GM18909 (cell line): ENCODE data around the gene VASN.
"Not testable (repeated sequence)": the region's sequence is repeated elsewhere in the genome, so short reads cannot be mapped to it uniquely, and the experiment has no call there.

Source experiments
- ATAC-seq: cut with Tn5 transposase; IDR thresholded peaks from one replicate; pipeline ENCODE4 v1.9.1; 2021; ENCODE audit warnings: mild to moderate bottlenecking; ENCODE audit not compliant: unreplicated experiment, poor library complexity

The VASN gene

GRCh38 chr16:4336701-4337539 lies 34.7 kb upstream of the VASN start:
- no peak for ATAC-seq

DNA sequence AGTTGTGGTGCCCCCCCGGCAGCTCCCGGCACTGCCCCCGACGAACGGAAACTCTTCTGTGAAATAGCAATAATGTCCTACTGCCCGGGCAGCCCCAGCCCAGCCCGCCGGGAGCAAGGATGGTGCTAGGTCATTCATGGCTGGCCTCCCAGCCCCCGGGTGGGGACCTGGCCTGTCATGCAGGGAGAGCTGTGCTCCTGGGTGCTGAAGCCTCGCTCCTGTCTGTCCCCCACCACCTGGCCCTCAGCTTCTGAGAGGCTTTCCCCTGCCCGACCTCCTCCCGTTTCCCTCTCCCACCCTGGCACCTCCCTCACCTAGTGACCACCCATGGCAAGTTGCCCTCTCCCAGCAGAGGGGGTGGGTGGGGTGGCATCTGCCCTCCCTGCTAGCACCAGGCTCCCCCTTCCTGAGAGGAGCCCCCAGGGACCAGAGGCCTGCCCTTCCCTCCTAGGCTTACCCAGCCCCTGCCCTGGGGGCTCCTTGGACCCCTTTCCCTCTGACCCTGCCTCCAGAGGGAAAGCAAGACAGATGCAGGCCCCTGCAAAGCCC lies 34.0 kb upstream of the VASN start:
- no peak for ATAC-seq

GRCh38 chr16:4338125-4338582 lies 33.5 kb upstream of the VASN start:
- no peak for ATAC-seq

DNA sequence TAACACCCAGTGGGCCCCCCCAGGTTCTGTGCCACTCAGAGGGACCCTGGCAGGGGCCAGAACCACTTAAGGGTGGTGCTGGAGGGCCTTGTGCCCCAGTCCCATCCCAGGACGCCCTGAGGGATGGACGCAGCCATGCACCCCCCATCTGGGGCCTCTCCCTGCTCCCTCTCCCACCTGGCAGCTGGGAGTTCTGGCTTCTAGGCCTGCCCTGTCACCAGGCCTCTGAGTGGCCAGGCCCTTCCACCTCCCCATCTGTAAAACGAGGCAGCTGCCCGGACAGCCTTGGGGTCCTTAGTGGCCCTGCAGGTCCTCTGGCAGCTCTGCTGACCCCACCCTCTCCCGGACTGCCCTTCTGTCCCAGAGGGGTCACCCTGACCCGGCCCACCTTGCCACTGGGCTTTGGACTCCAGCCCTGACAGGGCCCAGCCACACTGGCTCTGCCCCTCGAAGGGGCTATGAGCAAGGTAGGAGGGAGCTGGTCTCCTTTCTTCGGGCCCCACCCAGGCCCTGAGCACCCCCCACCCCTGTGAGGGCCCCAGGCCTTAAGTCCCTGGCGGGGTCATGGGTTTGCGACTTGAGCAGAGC lies 32.8 kb upstream of the VASN start:
- ATAC-seq: no peak

DNA sequence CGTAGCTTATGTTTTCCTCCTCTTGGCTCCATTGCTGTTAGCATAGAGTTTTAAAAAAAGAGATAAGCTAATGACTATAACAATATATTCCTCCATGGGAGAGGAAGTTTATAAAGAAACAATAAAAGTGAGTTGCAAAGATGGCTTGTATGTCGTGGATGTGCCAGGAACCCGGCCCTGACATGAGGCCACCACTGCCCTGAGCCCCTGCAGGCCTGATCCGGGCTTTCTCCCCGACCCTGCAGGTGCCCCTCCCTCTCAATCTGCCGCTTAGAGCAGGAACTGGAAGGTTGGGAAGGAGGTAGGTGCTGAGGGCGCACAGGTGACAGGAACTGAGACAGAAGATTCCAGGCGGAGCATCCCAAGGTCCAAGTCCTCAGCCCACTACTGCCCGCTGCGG lies 32.2 kb upstream of the VASN start:
- no peak for ATAC-seq

GRCh38 chr16:4339909-4340308 lies 31.7 kb upstream of the VASN start:
- ATAC-seq: no peak

DNA sequence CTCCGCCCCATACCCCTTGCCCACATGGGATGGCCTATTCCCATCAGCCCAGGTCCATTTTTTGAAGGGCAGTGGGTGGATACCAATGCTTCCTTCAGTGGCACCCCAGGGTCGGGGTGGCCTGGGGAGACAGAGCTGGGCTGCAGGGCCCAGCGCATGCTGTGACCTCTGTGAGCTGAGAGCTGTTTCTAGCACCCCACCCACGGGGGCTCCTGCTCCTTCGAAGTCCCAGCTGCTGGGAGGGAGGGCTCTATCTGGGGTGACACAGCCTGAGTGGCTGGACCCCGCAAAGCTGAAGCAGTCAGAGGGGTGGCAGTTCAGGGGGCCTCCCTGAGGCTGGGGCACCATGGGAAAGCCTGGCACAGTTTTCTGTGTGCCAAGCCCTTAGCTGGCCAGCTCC lies 31.2 kb upstream of the VASN start:
- ATAC-seq: no peak

DNA sequence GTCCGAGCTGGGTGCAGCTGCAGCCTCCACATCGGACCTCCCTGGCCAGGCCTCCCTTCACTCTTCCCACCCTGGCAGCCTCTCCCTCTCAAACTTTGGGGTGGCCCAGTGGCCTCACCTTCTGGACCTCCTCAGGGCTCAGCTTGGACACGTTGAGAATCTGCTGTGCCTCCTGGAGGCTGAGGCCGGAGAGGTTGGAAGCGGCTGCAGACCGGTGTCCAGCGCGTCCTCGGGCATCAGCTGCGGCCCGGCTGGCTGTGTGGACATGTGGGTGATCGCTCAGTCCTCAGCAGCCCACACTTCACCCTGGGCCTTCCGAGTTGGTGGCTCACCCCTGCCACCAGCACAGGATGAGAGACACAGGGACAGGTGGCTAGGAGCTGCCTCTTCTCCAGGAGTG lies 30.4 kb upstream of the VASN start:
- ATAC-seq: no peak

GRCh38 chr16:4342866-4343744 lies 28.5 kb upstream of the VASN start:
- ATAC-seq: no peak

DNA sequence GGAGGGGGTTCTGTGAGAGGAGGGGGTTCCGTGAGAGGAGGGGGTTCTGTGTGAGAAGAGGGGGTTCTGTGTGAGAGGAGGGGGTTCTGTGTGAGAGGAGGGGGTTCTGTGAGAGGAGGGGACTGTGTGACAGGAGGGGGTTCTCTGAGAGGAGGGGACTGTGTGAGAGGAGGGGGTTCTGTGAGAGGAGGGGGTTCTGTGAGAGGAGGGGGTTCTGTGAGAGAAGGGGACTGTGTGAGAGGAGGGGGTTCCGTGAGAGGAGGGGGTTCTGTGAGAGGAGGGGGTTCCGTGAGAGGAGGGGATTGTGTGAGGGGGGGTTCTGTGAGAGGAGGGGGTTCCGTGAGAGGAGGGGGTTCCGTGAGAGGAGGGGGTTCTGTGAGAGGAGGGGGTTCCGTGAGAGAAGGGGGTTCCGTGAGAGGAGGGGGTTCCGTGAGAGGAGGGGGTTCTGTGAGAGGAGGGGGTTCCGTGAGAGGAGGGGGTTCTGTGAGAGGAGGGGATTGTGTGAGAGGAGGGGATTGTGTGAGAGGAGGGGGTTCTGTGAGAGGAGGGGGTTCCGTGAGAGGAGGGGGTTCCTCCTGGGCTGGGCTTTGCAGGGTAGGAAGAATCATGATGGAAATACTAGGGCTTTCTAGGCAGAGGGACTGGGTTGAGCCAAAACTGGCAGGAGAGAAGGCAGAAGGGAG lies 27.2 kb upstream of the VASN start:
- not testable (repeated sequence) for ATAC-seq

- no peak for ATAC-seq
Observed at GRCh38 chr16:4344983-4345835, 26.4 kb upstream of the VASN start.

GRCh38 chr16:4345836-4346781 lies 25.5 kb upstream of the VASN start:
- ATAC-seq: no peak

DNA sequence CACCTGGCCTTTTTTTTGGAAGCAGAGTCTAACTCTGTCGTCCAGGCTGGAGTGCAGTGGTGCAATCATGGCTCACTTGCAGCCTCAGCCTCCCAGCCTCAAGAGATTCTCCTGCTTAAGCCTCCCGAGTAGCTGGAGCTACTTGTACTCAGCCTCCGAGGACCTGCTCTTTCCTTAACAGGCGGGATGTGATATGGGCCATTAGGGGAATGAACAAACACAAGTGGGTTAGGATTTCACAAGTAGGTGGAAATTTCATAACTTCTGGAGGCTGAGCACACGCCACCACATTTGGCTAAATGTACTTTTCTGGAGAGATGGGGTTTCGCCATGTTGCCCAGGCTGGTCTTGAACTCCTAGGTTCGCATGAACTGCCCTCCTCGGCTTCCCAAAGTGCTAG lies 24.6 kb upstream of the VASN start:
- ATAC-seq: no peak

- no peak for ATAC-seq
Observed at GRCh38 chr16:4347765-4348509, 23.7 kb upstream of the VASN start.

- ATAC-seq: no peak
Observed at GRCh38 chr16:4349332-4349731, 22.3 kb upstream of the VASN start.

- ATAC-seq: no peak
Observed at GRCh38 chr16:4350365-4350786, 21.3 kb upstream of the VASN start.
